K562 (cell line): ENCODE measurements around the gene S100A6. TPM values are rescaled to one million over a fixed set of nuclear protein-coding genes. Genes with fewer than 3 reads are reported as not detected.
"Not testable (repeated sequence)": the region's sequence is repeated elsewhere in the genome, so short reads cannot be mapped to it uniquely, and the experiment has no call there.

Experiments used
- ATAC-seq: fragments of 200-7000 bp; cut with Tn5 transposase; 3 replicates; pipeline ENCODE4 v1.9.1; 2020; ENCODE audit warnings: moderate library complexity
- BruUV-seq: library from RNA; stranded (reverse); fragments of 400-500 nt; replicated peaks from 2 replicates; lab custom pipeline; 2021; lab: Mats Ljungman, UMichigan
- CTCF ChIA-PET: fragments of 300-600 bp; formaldehyde crosslinking; extraction: SDS; loops from one replicate; lab custom pipeline; 2021; ENCODE audit warnings: low intra/inter-chr PET ratio; lab: Yijun Ruan, JAX
- POLR2A ChIA-PET: fragments of 300-600, 350-650 bp; sonication (Branson Sonifier 250); formaldehyde crosslinking; extraction: SDS; loops from one replicate; lab custom pipeline; 2021; ENCODE audit warnings: antibody characterized with exemption, inconsistent platforms; lab: Yijun Ruan, JAX
- DNase-seq, 4 experiments: peaks; one replicate each; pipeline versions ENCODE4 v3.0.0 to v3.0.0-alpha.2; 2011 to 2018; ENCODE audit warnings: low spot score in 3 of 4, mixed read lengths in 3 of 4; ENCODE audit errors: extremely low read depth in 1 of 4
- FAIRE-seq: peaks from 2 replicates; lab custom pipeline; 2011; peaks lifted over from hg19 to GRCh38; lab: Jason Lieb, UNC
- H2AFZ ChIP-seq: 2 replicates; pipeline ENCODE4 v1.6.0; 2011; ENCODE audit warnings: low read depth, low read length, control low read depth, inconsistent platforms
- H3K27ac ChIP-seq: fragments of 200-600 bp; 3 replicates; pipeline ENCODE4 v1.8.0; 2011; ENCODE audit warnings: low read depth, mild to moderate bottlenecking, control low read depth, inconsistent platforms, low read length, moderate library complexity, mixed read lengths; ENCODE audit errors: extremely low read depth
- H3K27me3 ChIP-seq, 2 experiments: fragments of 300-600 bp in 1 of 2; 2 replicates in 1 of 2; 3 replicates in 1 of 2; pipeline versions ENCODE4 v1.6.0 to v1.8.0; 2011; ENCODE audit warnings: inconsistent platforms in 2 of 2, low read length in 2 of 2, mild to moderate bottlenecking in 1 of 2, mixed read lengths in 1 of 2, moderate library complexity in 1 of 2; ENCODE audit not compliant: control insufficient read depth in 2 of 2, insufficient read depth in 2 of 2
- H3K36me3 ChIP-seq: fragments of 300-600 bp; 3 replicates; pipeline ENCODE4 v1.8.0; 2011; ENCODE audit warnings: mild to moderate bottlenecking, low read length, inconsistent platforms; ENCODE audit not compliant: control insufficient read depth, insufficient read depth
- H3K4me1 ChIP-seq, 2 experiments: fragments of 200-600 bp in 1 of 2; replicated peaks in 1 of 2; 2 replicates in 1 of 2; 3 replicates in 1 of 2; pipeline versions ENCODE4 v1.5.1 to v1.8.0; 2011; ENCODE audit warnings: inconsistent platforms in 2 of 2, low read length in 2 of 2, mild to moderate bottlenecking in 1 of 2, mixed read lengths in 1 of 2, moderate library complexity in 1 of 2; ENCODE audit not compliant: control insufficient read depth in 2 of 2, insufficient read depth in 2 of 2
- H3K4me2 ChIP-seq: 2 replicates; pipeline ENCODE4 v1.6.1; 2011; ENCODE audit warnings: low read length, control low read depth, inconsistent platforms, mixed read lengths; ENCODE audit not compliant: insufficient read depth
- H3K4me3 ChIP-seq: fragments of 200-600 bp; sonication (generic), shearing (Covaris generic); 2 replicates; pipeline ENCODE4 v1.5.1; 2016; ENCODE audit warnings: control low read depth, inconsistent platforms
- H3K79me2 ChIP-seq: fragments of 200-600 bp; 3 replicates; pipeline ENCODE4 v1.8.0; 2011; ENCODE audit warnings: low read length, inconsistent platforms; ENCODE audit not compliant: control insufficient read depth, insufficient read depth
- H3K9ac ChIP-seq, 2 experiments: 2 replicates each; pipeline versions ENCODE4 v1.6.0 to v1.6.1; 2011; ENCODE audit warnings: low read depth in 2 of 2, low read length in 2 of 2, control low read depth in 1 of 2, inconsistent platforms in 1 of 2, mild to moderate bottlenecking in 1 of 2, mixed read lengths in 1 of 2; ENCODE audit not compliant: insufficient read depth in 1 of 2
- H3K9me1 ChIP-seq: one replicate; pipeline ENCODE4 v1.6.0; 2011; ENCODE audit warnings: inconsistent platforms, mild to moderate bottlenecking, low read length, moderate library complexity; ENCODE audit not compliant: control insufficient read depth, insufficient read depth
- H3K9me3 ChIP-seq: replicated peaks from 2 replicates; pipeline ENCODE4 v1.5.1; 2011; ENCODE audit warnings: low read depth, low read length, inconsistent platforms; ENCODE audit not compliant: control insufficient read depth, insufficient read depth
- H4K20me1 ChIP-seq: replicated peaks from 2 replicates; pipeline ENCODE4 v1.6.1; 2011; ENCODE audit warnings: low read length, inconsistent platforms, mixed read lengths; ENCODE audit not compliant: control insufficient read depth, insufficient read depth
- ELF1 ChIP-seq: fragments of 200-800 bp; sonication (Bioruptor generic); IDR thresholded peaks from 2 replicates; pipeline ENCODE4 v1.6.1; 2016; ENCODE audit warnings: missing genetic modification characterization, missing compliant biosample characterization
- ETV1 ChIP-seq: fragments of 450-650 bp; conservative IDR thresholded peaks from 2 replicates; pipeline ENCODE4 v1.6.1; 2016; ENCODE audit warnings: missing genetic modification characterization, control low read depth, low read depth, missing compliant biosample characterization
- FOXA1 ChIP-seq: fragments of 450-650 bp; IDR thresholded peaks from 2 replicates; pipeline ENCODE4 v1.6.1; 2016; ENCODE audit warnings: mild to moderate bottlenecking, borderline replicate concordance
- JUND ChIP-seq, 2 experiments: IDR thresholded peaks; 2 replicates in 1 of 2; 3 replicates in 1 of 2; pipeline ENCODE4 v1.6.1; 2011; ENCODE audit warnings: borderline replicate concordance in 2 of 2, low read depth in 2 of 2, low read length in 2 of 2, improper control_type of control experiment in 1 of 2, missing biosample characterization in 1 of 2, missing genetic modification characterization in 1 of 2, missing genetic modification reagents in 1 of 2
- SMC3 ChIP-seq: conservative IDR thresholded peaks from 2 replicates; pipeline ENCODE4 v1.6.1; 2011; ENCODE audit warnings: low read depth, low read length, improper control_type of control experiment; ENCODE audit not compliant: insufficient read depth
- TAF1 ChIP-seq: IDR thresholded peaks from 2 replicates; pipeline ENCODE4 v1.6.1; 2011; ENCODE audit warnings: mild to moderate bottlenecking, low read length, moderate library complexity; ENCODE audit not compliant: insufficient read depth, control insufficient read depth, severe bottlenecking; ENCODE audit errors: extremely low read depth
- XRCC3 ChIP-seq: fragments of 450-650 bp; IDR thresholded peaks from 2 replicates; pipeline ENCODE4 v1.6.1; 2017; ENCODE audit warnings: mild to moderate bottlenecking, moderate library complexity
- WGBS: fragments of 100-300 bp; shearing (Covaris generic); methylation state at CpG from one replicate; pipeline ENCODE4 v1.1.6; 2016; ENCODE audit warnings: low coverage, mixed read lengths; ENCODE audit not compliant: insufficient coverage; ENCODE audit errors: missing lambda C conversion rate; 5-methylcytosine and 5-hydroxymethylcytosine counted together
- in situ Hi-C: fragments of 300-500 bp; cut with MboI; formaldehyde crosslinking; loops from 4 replicates; pipeline ENCODE4 v1.15.0; 2018; ENCODE audit warnings: inconsistent platforms, mixed read lengths
- intact Hi-C: fragments of 100-400 bp; cut with micrococcal nuclease; formaldehyde crosslinking; loops from 2 replicates; pipeline ENCODE4 v1.14.2; 2022
- polyA plus RNA-seq, 8 experiments: library from polyadenylated mRNA; depleted of rRNA in 4 of 8; stranded (reverse) in 5 of 8; unstranded in 3 of 8; fragments of >200 nt; fragmentation: Nextera tagmentation in 2 of 8; fragmentation: Illumina TruSeq in 1 of 8; extraction: Ambion mirVana in 2 of 8; extraction: Trizol in 1 of 8; gene quantifications; 2 replicates each; pipeline versions ENCODE4 v1.2.1 to v1.2.3, GENCODE V29; 2011 to 2014; ENCODE audit warnings: inconsistent platforms in 1 of 8, missing spikeins in 1 of 8
- total RNA-seq, 7 experiments: library from RNA; depleted of rRNA in 6 of 7; stranded (reverse); fragments of >200 nt in 6 of 7; fragmentation: Illumina TruSeq in 2 of 7; extraction: Trizol in 2 of 7; gene quantifications; 2 replicates each; pipeline versions ENCODE4 v1.2.1 to v1.2.3, GENCODE V29; 2011 to 2021; ENCODE audit warnings: low replicate concordance in 1 of 7
- TF ChIP-seq, protein P1 (sequence below): fragments of 250-450 bp; sonication (Bioruptor Pico); IDR thresholded peaks from 2 replicates; pipeline ENCODE4 v1.8.0; 2021; ENCODE audit warnings: moderate library complexity, mild to moderate bottlenecking, inconsistent platforms
- TF ChIP-seq, protein P2 (sequence below): fragments of 250-450 bp; sonication (Bioruptor Pico); IDR thresholded peaks from 2 replicates; pipeline ENCODE4 v1.5.0; 2020; ENCODE audit warnings: mild to moderate bottlenecking, borderline replicate concordance

Gene S100A6
- total and polyA plus RNA-seq, 9 of the 15 experiments (the other 6 are each of a cell fraction or from before 2014, with no cell fraction given) = 9.8 to 66.5 (median 23.2) TPM

DNA sequence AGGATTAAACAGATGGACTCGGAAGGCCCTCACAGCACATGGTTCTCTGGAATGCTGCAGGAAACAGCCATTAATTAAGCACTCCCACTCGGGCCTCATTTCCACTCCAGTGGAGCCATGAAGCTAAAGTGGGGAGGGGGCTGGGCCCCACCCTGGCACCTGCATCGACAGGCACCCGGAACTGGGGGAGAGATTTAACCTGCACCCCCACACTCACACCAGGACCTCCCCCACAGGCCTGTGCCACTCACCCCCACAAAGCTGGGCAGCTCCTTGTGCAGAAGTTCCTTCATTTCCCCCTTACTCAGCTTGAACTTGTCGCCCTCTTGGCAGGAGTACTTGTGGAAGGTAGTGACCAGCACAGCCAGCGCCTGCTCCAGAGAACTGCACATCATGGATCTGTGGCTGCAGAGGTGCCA is 27.7 kb upstream of the S100A6 start (continued):
- TF ChIP-seq, protein P1, sequence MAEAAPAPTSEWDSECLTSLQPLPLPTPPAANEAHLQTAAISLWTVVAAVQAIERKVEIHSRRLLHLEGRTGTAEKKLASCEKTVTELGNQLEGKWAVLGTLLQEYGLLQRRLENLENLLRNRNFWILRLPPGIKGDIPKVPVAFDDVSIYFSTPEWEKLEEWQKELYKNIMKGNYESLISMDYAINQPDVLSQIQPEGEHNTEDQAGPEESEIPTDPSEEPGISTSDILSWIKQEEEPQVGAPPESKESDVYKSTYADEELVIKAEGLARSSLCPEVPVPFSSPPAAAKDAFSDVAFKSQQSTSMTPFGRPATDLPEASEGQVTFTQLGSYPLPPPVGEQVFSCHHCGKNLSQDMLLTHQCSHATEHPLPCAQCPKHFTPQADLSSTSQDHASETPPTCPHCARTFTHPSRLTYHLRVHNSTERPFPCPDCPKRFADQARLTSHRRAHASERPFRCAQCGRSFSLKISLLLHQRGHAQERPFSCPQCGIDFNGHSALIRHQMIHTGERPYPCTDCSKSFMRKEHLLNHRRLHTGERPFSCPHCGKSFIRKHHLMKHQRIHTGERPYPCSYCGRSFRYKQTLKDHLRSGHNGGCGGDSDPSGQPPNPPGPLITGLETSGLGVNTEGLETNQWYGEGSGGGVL (CRISPR knock-in tag) = no peak
- TF ChIP-seq ELF1 (tag) = no peak
- no peak for TF ChIP-seq ETV1
- no peak for TF ChIP-seq FOXA1
- TF ChIP-seq XRCC3 = no peak
- TF ChIP-seq SMC3 = no peak
- TF ChIP-seq JUND (IDR thresholded peaks at IDR 0.05; ENCODE audit: borderline replicate concordance, low read depth, low read length) = no peak
- no peak for TF ChIP-seq JUND (tag; IDR thresholded peaks at IDR 0.05; ENCODE audit: borderline replicate concordance, low read depth, low read length)
- TF ChIP-seq, protein P2, sequence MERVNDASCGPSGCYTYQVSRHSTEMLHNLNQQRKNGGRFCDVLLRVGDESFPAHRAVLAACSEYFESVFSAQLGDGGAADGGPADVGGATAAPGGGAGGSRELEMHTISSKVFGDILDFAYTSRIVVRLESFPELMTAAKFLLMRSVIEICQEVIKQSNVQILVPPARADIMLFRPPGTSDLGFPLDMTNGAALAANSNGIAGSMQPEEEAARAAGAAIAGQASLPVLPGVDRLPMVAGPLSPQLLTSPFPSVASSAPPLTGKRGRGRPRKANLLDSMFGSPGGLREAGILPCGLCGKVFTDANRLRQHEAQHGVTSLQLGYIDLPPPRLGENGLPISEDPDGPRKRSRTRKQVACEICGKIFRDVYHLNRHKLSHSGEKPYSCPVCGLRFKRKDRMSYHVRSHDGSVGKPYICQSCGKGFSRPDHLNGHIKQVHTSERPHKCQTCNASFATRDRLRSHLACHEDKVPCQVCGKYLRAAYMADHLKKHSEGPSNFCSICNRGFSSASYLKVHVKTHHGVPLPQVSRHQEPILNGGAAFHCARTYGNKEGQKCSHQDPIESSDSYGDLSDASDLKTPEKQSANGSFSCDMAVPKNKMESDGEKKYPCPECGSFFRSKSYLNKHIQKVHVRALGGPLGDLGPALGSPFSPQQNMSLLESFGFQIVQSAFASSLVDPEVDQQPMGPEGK (CRISPR knock-in tag) = no peak
- no peak for TF ChIP-seq TAF1

DNA sequence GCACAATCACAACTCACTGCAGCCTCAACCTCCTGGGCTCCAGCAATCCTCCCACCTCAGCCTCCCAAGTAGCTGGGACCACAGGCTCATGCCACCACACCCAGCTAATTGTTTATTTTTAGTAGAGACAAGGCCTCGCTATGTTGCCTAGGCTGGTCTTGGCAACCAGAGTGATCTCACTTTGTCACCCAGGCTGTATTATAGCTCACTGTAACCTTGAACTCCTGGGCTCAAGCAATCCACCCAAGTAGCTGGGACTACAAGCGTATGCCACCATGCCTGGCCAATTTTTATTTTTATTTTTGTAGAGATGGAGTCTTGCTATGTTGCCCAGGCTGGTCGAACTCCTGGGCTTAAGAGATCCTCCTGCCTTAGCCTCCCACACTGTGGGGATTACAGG is 26.2 kb upstream of the S100A6 start:
- DNase-seq, H3K27ac ChIP-seq, H3K9me1 ChIP-seq, H3K27me3 ChIP-seq, H3K4me3 ChIP-seq, intact Hi-C loops, CTCF ChIA-PET, H4K20me1 ChIP-seq, ATAC-seq, FAIRE-seq, H3K4me2 ChIP-seq, BruUV-seq, H3K79me2 ChIP-seq, H3K36me3 ChIP-seq, H3K9me3 ChIP-seq, H3K9ac ChIP-seq, H2AFZ ChIP-seq: not testable (repeated sequence)
- in situ Hi-C loops = loop anchor here (10.0 kb wide), 1 partner anchor 47 kb away; no protein-coding TSS in a partner anchor
- POLR2A ChIA-PET = interaction anchor here (0.6 to 2.2 kb wide), 5 partner anchors 11 to 65 kb away, joined by 3 to 8 read pairs (median 4); no protein-coding TSS in a partner anchor
- peaks cover 18% of the 10 kb centered on the region in 2 experiments for H3K4me1 ChIP-seq
- WGBS = 57% methylated on average over 3 of the region's 3 CpGs
